AG09319 (cell line): ENCODE data around the gene MID1IP1.

ENCODE experiments used
- DNase-seq: peaks from one replicate; pipeline ENCODE4 v3.0.0-alpha.2; 2010; ENCODE audit warnings: low read depth; ENCODE audit errors: extremely low read depth
- CTCF ChIP-seq: IDR thresholded peaks from 2 replicates; pipeline ENCODE4 v1.5.1; 2011; ENCODE audit warnings: low read depth, mild to moderate bottlenecking, inconsistent platforms, low read length, moderate library complexity

The MID1IP1 gene

DNA sequence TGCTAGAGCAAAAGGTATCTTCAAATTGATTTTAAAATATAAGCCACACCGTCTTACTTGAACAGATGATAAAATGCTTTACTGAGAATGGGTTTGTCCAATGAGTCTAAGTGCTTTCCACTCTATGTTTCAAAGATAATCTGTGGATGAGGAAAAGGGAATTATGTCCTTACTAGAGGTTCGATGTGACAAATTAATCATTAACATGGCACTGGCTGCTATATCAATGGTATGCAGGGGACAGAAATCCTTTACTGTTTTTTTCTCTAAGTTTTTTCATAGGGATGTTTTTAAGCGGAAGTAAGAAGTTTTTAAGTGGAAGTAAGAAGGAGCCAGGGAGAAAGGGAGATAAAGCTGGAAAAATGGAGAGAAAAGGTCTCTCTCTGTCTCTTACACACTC, 38.0 kb downstream of the MID1IP1 start:
- no peak for TF ChIP-seq CTCF

GRCh38 chrX:38839944-38840343, 38.7 kb downstream of the MID1IP1 start:
- no peak for TF ChIP-seq CTCF
- no peak for DNase-seq

More for the DNA sequence above, 38.0 kb downstream of the MID1IP1 start:
- no peak for DNase-seq

- no peak for DNase-seq
- no peak for TF ChIP-seq CTCF
Measured at GRCh38 chrX:38841750-38842149, 40.5 kb downstream of the MID1IP1 start.

- TF ChIP-seq CTCF, result no peak
- no peak for DNase-seq
Measured at GRCh38 chrX:38845426-38845825, 44.2 kb downstream of the MID1IP1 start.

DNA sequence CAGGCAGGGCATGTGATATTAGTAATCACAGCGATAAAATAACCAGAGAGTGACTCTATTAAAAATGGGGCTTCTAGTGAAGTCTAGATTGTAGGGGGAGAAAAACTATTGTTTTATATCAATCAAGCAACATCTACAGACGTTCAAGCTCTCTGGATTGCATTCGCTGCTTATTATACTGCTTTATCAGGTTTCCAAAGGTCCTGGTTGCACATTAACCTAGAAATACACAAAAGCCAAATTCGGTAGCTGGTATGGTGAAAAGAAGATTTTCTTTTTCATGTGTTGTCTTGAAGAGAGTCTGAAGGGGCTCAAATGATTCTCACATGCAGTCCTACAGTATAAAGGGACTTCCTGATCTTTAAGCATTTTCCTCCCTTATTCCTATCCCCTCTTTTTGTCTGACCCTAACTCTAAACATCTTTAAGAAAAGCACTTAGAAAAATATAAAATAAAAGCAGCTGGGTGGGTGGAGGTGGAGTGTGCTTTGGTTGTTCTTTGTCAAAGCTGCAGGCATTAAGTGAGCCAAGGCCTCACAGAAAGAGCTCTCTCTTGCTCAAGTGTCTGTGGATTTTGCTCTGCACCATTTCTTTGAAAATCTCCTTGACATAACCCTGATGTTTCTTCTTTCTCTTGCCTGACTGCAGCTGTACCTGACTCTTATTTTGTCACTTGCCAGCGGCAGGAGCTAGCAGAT, 46.1 kb downstream of the MID1IP1 start:
- no peak for DNase-seq
- no peak for TF ChIP-seq CTCF

- no peak for TF ChIP-seq CTCF
- DNase-seq, result no peak
Measured at GRCh38 chrX:38847903-38848230, 46.6 kb downstream of the MID1IP1 start.

DNA sequence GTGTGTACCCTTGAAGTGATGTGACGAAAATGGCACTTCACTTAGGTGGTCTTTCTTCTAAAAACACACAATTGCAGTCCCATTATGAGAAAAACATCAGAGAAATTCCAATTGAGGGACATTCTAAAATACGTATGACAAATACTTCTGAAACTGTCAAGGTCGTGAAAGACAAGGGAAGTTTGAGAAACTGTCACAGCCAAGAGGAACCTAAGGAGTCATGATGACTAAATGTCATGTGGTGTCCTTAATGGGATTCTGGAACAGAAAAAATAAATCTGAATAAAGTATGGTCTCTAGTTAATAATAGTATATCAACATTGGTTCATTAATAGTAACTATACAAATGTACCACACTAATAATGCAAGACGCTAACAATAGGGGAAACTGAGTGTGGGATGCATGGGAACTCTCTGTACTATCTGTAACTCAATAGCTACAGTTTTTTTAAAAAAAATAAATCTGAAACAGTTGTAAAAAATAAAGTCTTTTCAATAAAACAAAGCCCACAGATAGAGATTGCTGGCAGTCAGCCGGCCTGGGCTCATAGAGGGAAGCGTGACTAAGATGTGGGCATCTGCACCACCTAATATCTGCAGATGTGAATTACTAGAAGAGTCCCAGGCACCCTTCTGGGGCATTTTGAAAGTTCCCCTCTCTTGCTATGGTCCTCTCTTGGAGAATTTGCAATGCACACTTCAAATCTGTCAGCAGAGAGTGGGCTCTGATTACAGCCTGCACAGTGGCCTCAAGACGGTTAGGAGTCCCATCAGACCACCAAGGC, 47.6 kb downstream of the MID1IP1 start:
- DNase-seq, result no peak
- TF ChIP-seq CTCF, result no peak
